Neural progenitor cell (in vitro differentiated cells): ENCODE results near the gene TSSK3. TPM values are rescaled to one million over a fixed set of nuclear protein-coding genes. Genes with fewer than 3 reads are reported as not detected.

Source experiments
- DNase-seq: peaks from one replicate; pipeline ENCODE4 v3.0.0-alpha.2; 2016; ENCODE audit warnings: low spot score
- H2AFZ ChIP-seq: fragments of 200-600 bp; sonication (generic); replicated peaks from 2 replicates; pipeline ENCODE4 v1.6.1; 2016; ENCODE audit warnings: antibody characterized with exemption
- H3F3A ChIP-seq: fragments of 200-600 bp; sonication (generic); 2 replicates; pipeline ENCODE4 v1.6.1; 2016; ENCODE audit warnings: antibody characterized with exemption, low read depth
- H3K27ac ChIP-seq: fragments of 200-600 bp; sonication (generic); 2 replicates; pipeline ENCODE4 v1.5.1; 2016; ENCODE audit warnings: mild to moderate bottlenecking
- H3K27me3 ChIP-seq: fragments of 200-600 bp; sonication (generic); 2 replicates; pipeline ENCODE4 v1.6.1; 2016; ENCODE audit warnings: mild to moderate bottlenecking, moderate library complexity
- H3K36me3 ChIP-seq: fragments of 200-600 bp; sonication (generic); 2 replicates; pipeline ENCODE4 v1.5.1; 2016
- H3K4me1 ChIP-seq: fragments of 200-600 bp; sonication (generic); 2 replicates; pipeline ENCODE4 v1.6.1; 2016; ENCODE audit warnings: mixed run types
- H3K4me2 ChIP-seq: fragments of 200-600 bp; sonication (generic); 2 replicates; pipeline ENCODE4 v1.6.1; 2016
- H3K4me3 ChIP-seq: fragments of 200-600 bp; sonication (generic); 2 replicates; pipeline ENCODE4 v1.5.1; 2016
- H3K79me2 ChIP-seq: fragments of 200-600 bp; sonication (generic); 2 replicates; pipeline ENCODE4 v1.6.1; 2016; ENCODE audit warnings: low read depth
- H3K9ac ChIP-seq: fragments of 200-600 bp; sonication (generic); 2 replicates; pipeline ENCODE4 v1.6.1; 2016
- H3K9me3 ChIP-seq: fragments of 200-600 bp; sonication (generic); 2 replicates; pipeline ENCODE4 v1.5.1; 2016; ENCODE audit warnings: low read depth
- H4K20me1 ChIP-seq: fragments of 200-600 bp; sonication (generic); 2 replicates; pipeline ENCODE4 v1.6.1; 2016; ENCODE audit warnings: low read depth
- H3K27ac Mint-ChIP-seq: 3 replicates; pipeline ENCODE4 v1.8.0; 2021; ENCODE audit warnings: mixed read lengths
- H3K27me3 Mint-ChIP-seq: 2 replicates; pipeline ENCODE4 v1.8.0; 2022; ENCODE audit warnings: low read depth, mild to moderate bottlenecking, inconsistent platforms, moderate library complexity, mixed read lengths; ENCODE audit not compliant: insufficient read depth
- H3K36me3 Mint-ChIP-seq: 3 replicates; pipeline ENCODE4 v1.8.0; 2021; ENCODE audit warnings: mixed read lengths
- H3K4me1 Mint-ChIP-seq: 3 replicates; pipeline ENCODE4 v1.8.0; 2021; ENCODE audit warnings: mixed read lengths
- H3K4me3 Mint-ChIP-seq: 3 replicates; pipeline ENCODE4 v1.8.0; 2021; ENCODE audit warnings: mild to moderate bottlenecking, moderate library complexity, mixed read lengths
- H3K9me3 Mint-ChIP-seq: 3 replicates; pipeline ENCODE4 v1.8.0; 2020; ENCODE audit warnings: mixed read lengths
- CTCF ChIP-seq: fragments of 200-600 bp; sonication (generic); IDR thresholded peaks from 2 replicates; pipeline ENCODE4 v1.5.1; 2017; ENCODE audit warnings: antibody characterized with exemption, mild to moderate bottlenecking
- EZH2 ChIP-seq: fragments of 200-600 bp; sonication (generic); IDR thresholded peaks from 2 replicates; pipeline ENCODE4 v1.6.1; 2017; ENCODE audit warnings: antibody characterized with exemption, mild to moderate bottlenecking, moderate library complexity
- EZH2phosphoT487 ChIP-seq: fragments of 200-600 bp; sonication (generic); IDR thresholded peaks from 2 replicates; pipeline ENCODE4 v1.6.1; 2017; ENCODE audit warnings: antibody characterized with exemption
- total RNA-seq: library from RNA; depleted of rRNA; stranded (reverse); fragments of >200 nt; gene quantifications from 2 replicates; pipeline ENCODE4 v1.2.3, GENCODE V29; 2015; ENCODE audit warnings: low replicate concordance

TSSK3 gene
- total RNA-seq, 1 donor from 2014 or later: not detected

DNA sequence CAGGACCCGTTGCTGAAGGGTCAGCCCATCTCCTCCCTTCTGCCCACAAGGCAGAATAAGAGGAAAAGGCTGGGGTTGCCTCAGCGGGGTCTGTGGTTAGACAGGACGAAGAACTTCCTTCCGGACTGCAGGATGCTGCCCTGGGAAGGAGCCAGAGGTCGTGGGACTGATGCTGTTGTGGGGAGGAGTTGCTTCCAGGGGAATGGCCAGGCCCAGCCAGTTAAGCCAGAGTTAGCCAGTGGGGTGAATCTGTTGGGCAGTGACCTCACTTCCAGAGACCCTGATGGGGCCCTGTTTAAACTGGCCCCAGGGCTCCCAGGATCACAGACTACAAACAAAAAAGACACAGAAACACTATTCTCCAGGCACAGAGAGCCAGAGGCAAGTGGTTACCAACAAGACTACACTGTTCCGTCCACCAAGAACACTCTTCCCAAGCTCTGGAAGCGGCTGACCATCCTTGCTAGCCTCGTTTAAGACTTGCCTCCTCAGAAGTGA lies 13.1 kb upstream of the TSSK3 start:
- Histone ChIP-seq H3K9ac (no peak overlapping the region), H3K27me3 (peaks cover 19% of the 10 kb centered on the region), H4K20me1 (peaks cover 9% of the 10 kb centered on the region), H3K36me3 (no peaks in the 10 kb centered on the region), H3K4me3 (no peak overlapping the region), H3K4me2 (no peak overlapping the region), H3K27ac (no peak overlapping the region), H3K9me3 (peaks cover 9% of the 10 kb centered on the region), H3K79me2 (no peaks in the 10 kb centered on the region), H3F3A (peaks cover 19% of the 10 kb centered on the region), H3K4me1 (peaks cover 16% of the 10 kb centered on the region), H2AFZ (no peak overlapping the region)
- Mint-ChIP-seq H3K9me3 (peaks cover 4% of the 10 kb centered on the region), H3K27me3 (peaks cover 11% of the 10 kb centered on the region), H3K4me1 (peaks cover 40% of the 10 kb centered on the region), H3K27ac (no peak overlapping the region), H3K4me3 (peak overlapping the region; percentile 64), H3K36me3 (peaks cover 5% of the 10 kb centered on the region)
- DNase-seq: no peak
- TF ChIP-seq EZH2phosphoT487: no peak
- no peak for TF ChIP-seq EZH2
- no peak for TF ChIP-seq CTCF

DNA sequence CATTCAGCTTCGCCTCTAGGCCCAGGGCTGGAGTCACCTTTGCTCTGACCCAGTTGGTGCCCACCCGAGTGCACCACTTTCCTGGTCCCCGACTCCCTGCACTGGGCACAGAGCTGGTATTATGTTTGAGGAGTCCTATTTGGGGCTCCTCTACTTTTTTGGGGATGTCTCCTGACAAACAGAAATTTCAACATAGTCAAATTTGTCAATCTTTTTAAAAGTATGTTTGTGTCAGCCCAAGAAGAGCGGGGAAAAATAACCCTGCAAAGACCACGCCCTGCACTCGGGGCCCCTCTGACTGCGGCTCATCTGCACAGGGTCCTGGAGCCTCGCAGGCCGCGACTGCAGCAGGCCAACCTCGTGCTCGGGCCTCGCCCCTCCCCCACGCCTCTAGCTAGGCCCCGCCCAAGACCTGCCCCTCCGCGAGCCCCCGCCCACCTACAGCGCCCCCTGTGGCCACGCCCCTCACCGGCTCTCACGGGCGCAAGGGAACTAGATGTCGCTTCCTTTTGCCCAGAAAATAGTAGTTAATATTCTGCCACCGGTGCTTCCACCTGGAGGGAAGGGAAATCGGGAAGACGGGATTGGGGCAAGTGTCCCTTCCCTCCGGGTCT lies 11.4 kb upstream of the TSSK3 start:
- Mint-ChIP-seq H3K27ac (peak overlapping the region; percentile 91), H3K9me3 (peaks cover 4% of the 10 kb centered on the region), H3K27me3 (peaks cover 11% of the 10 kb centered on the region), H3K36me3 (peaks cover 9% of the 10 kb centered on the region), H3K4me3 (peak overlapping the region; percentile 90), H3K4me1 (peaks cover 43% of the 10 kb centered on the region)
- H3K4me3 ChIP-seq: peak overlapping the region; percentile 85
- no peaks in the 10 kb centered on the region for H3K79me2 ChIP-seq
- peaks cover 16% of the 10 kb centered on the region for H3K4me1 ChIP-seq
- TF ChIP-seq EZH2phosphoT487: no peak
- TF ChIP-seq CTCF: peak; percentile 82
- H3F3A ChIP-seq: peaks cover 19% of the 10 kb centered on the region
- no peak overlapping the region for H3K9ac ChIP-seq
- peak overlapping the region; percentile 95 for H2AFZ ChIP-seq
- peaks cover 19% of the 10 kb centered on the region for H3K27me3 ChIP-seq
- no peak overlapping the region for H3K27ac ChIP-seq
- H3K36me3 ChIP-seq: no peaks in the 10 kb centered on the region
- peak overlapping the region; percentile 66 for H3K4me2 ChIP-seq
- peaks cover 9% of the 10 kb centered on the region for H3K9me3 ChIP-seq
- peak; percentile 87 for DNase-seq
- peaks cover 9% of the 10 kb centered on the region for H4K20me1 ChIP-seq

DNA sequence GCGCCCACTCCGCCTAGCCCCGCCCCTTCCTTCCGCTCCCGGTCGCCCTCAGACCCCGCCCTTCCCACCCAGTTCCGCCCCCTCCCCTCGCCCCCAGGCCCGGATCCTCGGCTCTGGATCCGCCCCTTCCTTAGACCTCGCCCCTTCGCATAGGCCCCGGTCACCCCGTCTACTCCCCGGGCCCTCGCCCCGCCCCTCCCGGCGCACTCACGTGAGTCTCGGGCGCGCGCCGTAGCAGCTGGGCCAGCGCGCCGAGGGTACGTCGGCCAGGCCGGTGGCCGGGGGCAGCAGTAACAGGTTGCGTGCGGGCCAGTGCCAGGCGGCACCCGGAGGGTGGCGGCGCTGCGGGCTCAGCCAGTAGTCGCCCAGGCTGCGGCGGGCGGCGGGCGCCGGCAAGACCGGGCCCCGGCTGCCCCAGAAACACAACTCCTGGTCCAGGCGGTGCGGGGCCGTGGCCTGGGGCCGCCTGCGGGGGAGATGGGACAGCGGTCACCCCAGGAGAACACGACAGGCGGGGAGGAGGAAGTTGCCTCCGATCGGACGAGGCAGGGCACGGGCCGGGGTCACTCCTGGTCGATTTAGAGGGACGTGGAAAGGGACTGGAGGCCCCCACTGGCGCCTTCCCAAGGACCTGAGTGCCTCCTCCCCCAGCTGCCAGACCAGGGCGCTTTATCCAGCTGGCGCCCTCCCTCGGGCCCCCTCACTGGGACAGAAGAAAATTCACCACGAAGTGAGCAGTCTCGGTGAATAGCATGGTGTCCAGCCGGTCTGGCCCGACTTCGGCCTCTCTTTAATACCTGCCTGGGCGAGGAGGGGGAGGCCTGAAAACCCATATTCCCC lies 10.7 kb upstream of the TSSK3 start:
- TF ChIP-seq EZH2 (peak; percentile 46), EZH2phosphoT487 (no peak), CTCF (no peak)
- H3K27ac Mint-ChIP-seq: peak overlapping the region; percentile 91
- Histone ChIP-seq H3K36me3 (no peaks in the 10 kb centered on the region), H2AFZ (peak overlapping the region; percentile 95), H3K27ac (peak overlapping the region; percentile 38), H3K9me3 (peaks cover 9% of the 10 kb centered on the region), H3K4me3 (peak overlapping the region; percentile 85), H3K27me3 (peaks cover 19% of the 10 kb centered on the region), H3K79me2 (no peaks in the 10 kb centered on the region), H3K4me2 (peak overlapping the region; percentile 90), H3K4me1 (peaks cover 16% of the 10 kb centered on the region), H4K20me1 (peaks cover 9% of the 10 kb centered on the region), H3K9ac (peak overlapping the region; percentile 45), H3F3A (peaks cover 19% of the 10 kb centered on the region)
- H3K36me3 Mint-ChIP-seq: peaks cover 9% of the 10 kb centered on the region
- peak; percentile 100 for DNase-seq
- H3K9me3 Mint-ChIP-seq: peaks cover 4% of the 10 kb centered on the region
- peaks cover 9% of the 10 kb centered on the region for H3K27me3 Mint-ChIP-seq
- peaks cover 41% of the 10 kb centered on the region for H3K4me1 Mint-ChIP-seq
- H3K4me3 Mint-ChIP-seq: peak overlapping the region; percentile 90
